ENCODE measurements around the gene MC3R. TPM values are rescaled to one million over a fixed set of nuclear protein-coding genes. Genes with fewer than 3 reads are reported as not detected.

The MC3R gene
- total and polyA plus RNA-seq, 2 of the 4 experiments (the other 2 are of a cell fraction) = not detected

DNA sequence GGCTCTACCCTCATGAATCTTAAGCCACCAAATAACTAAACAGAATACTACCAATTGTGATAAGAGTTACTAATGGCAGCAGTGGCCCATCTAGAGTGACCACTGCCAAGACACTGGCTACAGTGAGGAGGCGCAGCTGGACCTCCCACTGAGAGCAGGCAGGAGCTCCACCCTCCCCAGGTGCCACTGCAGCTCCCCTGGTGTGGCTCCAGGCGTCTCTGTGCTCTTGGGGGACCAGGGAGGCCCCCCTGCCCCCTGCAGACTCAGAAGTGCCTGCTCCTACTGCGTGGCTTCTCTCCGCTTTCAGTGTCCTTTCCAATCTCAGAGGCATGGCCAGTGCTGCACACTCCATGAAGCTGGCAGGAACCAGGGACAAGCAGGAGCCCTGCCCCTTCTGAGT, 23.4 kb downstream of the MC3R start:
- H3K27me3 ChIP-seq (ENCODE audit: control insufficient read depth, insufficient read depth, low read length) = no peaks in the 10 kb centered on the region
- no peak overlapping the region for H2BK120ac ChIP-seq (ENCODE audit: low read depth, low read length)
- no peak overlapping the region for H4K8ac ChIP-seq (ENCODE audit: low read depth in 2 of 2, low read length in 2 of 2)
- no peak overlapping the region for H2AFZ ChIP-seq (replicated peaks; ENCODE audit: low read length, poor library complexity)
- no peak overlapping the region for H4K5ac ChIP-seq (ENCODE audit: low read depth, low read length)
- H3K27ac ChIP-seq (ENCODE audit: insufficient read depth, low read length) = no peak overlapping the region
- H4K20me1 ChIP-seq (ENCODE audit: insufficient read depth, low read length) = no peaks in the 10 kb centered on the region
- ChIA-PET CTCF (no interaction called here), POLR2A (ENCODE audit: unreplicated experiment) (no interaction called here)
- H3K9me3 ChIP-seq (ENCODE audit: control insufficient read depth, insufficient read depth, low read length) = peaks cover 6% of the 10 kb centered on the region; the same call in 1 of the 2 replicates
- H2AK5ac ChIP-seq (ENCODE audit: low read depth, low read length) = no peak overlapping the region
- dilution Hi-C loops (cut with HindIII; ENCODE audit: low sequenced_read_pairs, unreplicated experiment) (no loop called here), intact Hi-C loops (cut with micrococcal nuclease) (no loop called here), in situ Hi-C loops (cut with MboI; ENCODE audit: low sequenced_read_pairs) (no loop called here)
- no TSS peak for BruUV-seq (replicated peaks)
- no peak overlapping the region for H2BK5ac ChIP-seq (ENCODE audit: low read depth, low read length, poor library complexity, severe bottlenecking)
- no peak overlapping the region for H3K14ac ChIP-seq (replicated peaks; ENCODE audit: low read depth, low read length)
- H2BK20ac ChIP-seq (ENCODE audit: low read depth, low read length) = no peak overlapping the region
- no peak overlapping the region for H2BK15ac ChIP-seq (ENCODE audit: low read depth, low read length)
- no peak for TF ChIP-seq MXI1 (IDR thresholded peaks at IDR 0.05; ENCODE audit: borderline replicate concordance, low read depth, low read length)
- no peak for TF ChIP-seq MAFK (IDR thresholded peaks at IDR 0.05; ENCODE audit: low read depth, low read length)
- no peak for TF ChIP-seq MAZ (IDR thresholded peaks at IDR 0.05; ENCODE audit: borderline replicate concordance, low read depth, low read length)
- no peak for TF ChIP-seq BHLHE40 (IDR thresholded peaks at IDR 0.05; ENCODE audit: low read depth, low read length)
- no peak for TF ChIP-seq CHD1 (IDR thresholded peaks at IDR 0.05; ENCODE audit: low read depth, low read length)
- no peak for TF ChIP-seq RCOR1 (IDR thresholded peaks at IDR 0.05; ENCODE audit: insufficient replicate concordance, low read length)
- TF ChIP-seq, protein P1, sequence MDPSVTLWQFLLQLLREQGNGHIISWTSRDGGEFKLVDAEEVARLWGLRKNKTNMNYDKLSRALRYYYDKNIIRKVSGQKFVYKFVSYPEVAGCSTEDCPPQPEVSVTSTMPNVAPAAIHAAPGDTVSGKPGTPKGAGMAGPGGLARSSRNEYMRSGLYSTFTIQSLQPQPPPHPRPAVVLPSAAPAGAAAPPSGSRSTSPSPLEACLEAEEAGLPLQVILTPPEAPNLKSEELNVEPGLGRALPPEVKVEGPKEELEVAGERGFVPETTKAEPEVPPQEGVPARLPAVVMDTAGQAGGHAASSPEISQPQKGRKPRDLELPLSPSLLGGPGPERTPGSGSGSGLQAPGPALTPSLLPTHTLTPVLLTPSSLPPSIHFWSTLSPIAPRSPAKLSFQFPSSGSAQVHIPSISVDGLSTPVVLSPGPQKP (IDR thresholded peaks at IDR 0.05; ENCODE audit: borderline replicate concordance, low read depth, low read length) = no peak
- TF ChIP-seq, protein P2, sequence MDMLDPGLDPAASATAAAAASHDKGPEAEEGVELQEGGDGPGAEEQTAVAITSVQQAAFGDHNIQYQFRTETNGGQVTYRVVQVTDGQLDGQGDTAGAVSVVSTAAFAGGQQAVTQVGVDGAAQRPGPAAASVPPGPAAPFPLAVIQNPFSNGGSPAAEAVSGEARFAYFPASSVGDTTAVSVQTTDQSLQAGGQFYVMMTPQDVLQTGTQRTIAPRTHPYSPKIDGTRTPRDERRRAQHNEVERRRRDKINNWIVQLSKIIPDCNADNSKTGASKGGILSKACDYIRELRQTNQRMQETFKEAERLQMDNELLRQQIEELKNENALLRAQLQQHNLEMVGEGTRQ (IDR thresholded peaks at IDR 0.05; ENCODE audit: low read depth, low read length) = no peak
- no peak for TF ChIP-seq SMC3 (IDR thresholded peaks at IDR 0.05; ENCODE audit: low read depth, low read length)
- TF ChIP-seq CEBPB (IDR thresholded peaks at IDR 0.05; ENCODE audit: low read depth, low read length) = no peak
- TF ChIP-seq POLR2A (IDR thresholded peaks at IDR 0.05; ENCODE audit: low read depth, low read length) = no peak
- TF ChIP-seq NFE2L2 (IDR thresholded peaks at IDR 0.05; ENCODE audit: low read depth, low read length) = no peak
- TF ChIP-seq, protein P3, sequence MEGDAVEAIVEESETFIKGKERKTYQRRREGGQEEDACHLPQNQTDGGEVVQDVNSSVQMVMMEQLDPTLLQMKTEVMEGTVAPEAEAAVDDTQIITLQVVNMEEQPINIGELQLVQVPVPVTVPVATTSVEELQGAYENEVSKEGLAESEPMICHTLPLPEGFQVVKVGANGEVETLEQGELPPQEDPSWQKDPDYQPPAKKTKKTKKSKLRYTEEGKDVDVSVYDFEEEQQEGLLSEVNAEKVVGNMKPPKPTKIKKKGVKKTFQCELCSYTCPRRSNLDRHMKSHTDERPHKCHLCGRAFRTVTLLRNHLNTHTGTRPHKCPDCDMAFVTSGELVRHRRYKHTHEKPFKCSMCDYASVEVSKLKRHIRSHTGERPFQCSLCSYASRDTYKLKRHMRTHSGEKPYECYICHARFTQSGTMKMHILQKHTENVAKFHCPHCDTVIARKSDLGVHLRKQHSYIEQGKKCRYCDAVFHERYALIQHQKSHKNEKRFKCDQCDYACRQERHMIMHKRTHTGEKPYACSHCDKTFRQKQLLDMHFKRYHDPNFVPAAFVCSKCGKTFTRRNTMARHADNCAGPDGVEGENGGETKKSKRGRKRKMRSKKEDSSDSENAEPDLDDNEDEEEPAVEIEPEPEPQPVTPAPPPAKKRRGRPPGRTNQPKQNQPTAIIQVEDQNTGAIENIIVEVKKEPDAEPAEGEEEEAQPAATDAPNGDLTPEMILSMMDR (conservative IDR thresholded peaks at IDR 0.05; ENCODE audit: low read depth, low read length) = no peak
- TF ChIP-seq FOS (IDR thresholded peaks at IDR 0.05; ENCODE audit: low read depth, low read length) = no peak
- TF ChIP-seq RAD21 (IDR thresholded peaks at IDR 0.05; ENCODE audit: low read length) = no peak
- no peak for TF ChIP-seq RFX5 (IDR thresholded peaks at IDR 0.05; ENCODE audit: low read depth, low read length)
- no peak overlapping the region for H3K4me2 ChIP-seq (ENCODE audit: low read depth, low read length)
- H3K9ac ChIP-seq (ENCODE audit: low read depth, low read length) = no peak overlapping the region
- H3K4ac ChIP-seq (ENCODE audit: low read depth, low read length) = no peak overlapping the region
- H3K4me1 ChIP-seq (ENCODE audit: control insufficient read depth, insufficient read depth, low read length) = no peaks in the 10 kb centered on the region
- no peaks in the 10 kb centered on the region for H3K36me3 ChIP-seq (ENCODE audit: control insufficient read depth, insufficient read depth, low read length)
- no peak overlapping the region for H4K91ac ChIP-seq (ENCODE audit: insufficient read depth, low read depth, low read length)
- 20% methylated on average over 1 of the region's 4 CpGs; no CpG with 5 or more reads in 1 of the 2 experiments for WGBS, 2 experiments (ENCODE audit: extremely low coverage in 2 of 2, insufficient read length in 1 of 2)
- H3K79me1 ChIP-seq (ENCODE audit: low read depth in 1 of 2, low read length in 2 of 2) = no peaks in the 10 kb centered on the region
- no peak overlapping the region for H3K23ac ChIP-seq (ENCODE audit: low read depth, low read length)
- H3K9me1 ChIP-seq (ENCODE audit: insufficient read depth, low read length) = no peaks in the 10 kb centered on the region
- no peak overlapping the region for H3K4me3 ChIP-seq (ENCODE audit: insufficient read depth, low read depth, low read length)
- no peak overlapping the region for H2AK9ac ChIP-seq (replicated peaks; ENCODE audit: low read depth, low read length, poor library complexity)
- ATAC-seq (ENCODE audit: low read depth) (no peak), DNase-seq (no peak)
- no peak overlapping the region for H3K56ac ChIP-seq (ENCODE audit: extremely low read depth, insufficient read depth, low read length)
- no peak overlapping the region for H3K18ac ChIP-seq (ENCODE audit: low read depth, low read length)

Measured in IMR-90 (cell line).